ENCODE measurements around the gene ZNF511. TPM values are rescaled to one million over a fixed set of nuclear protein-coding genes. Genes with fewer than 3 reads are reported as not detected.
"Not testable (repeated sequence)": the region's sequence is repeated elsewhere in the genome, so short reads cannot be mapped to it uniquely, and the experiment has no call there.

ZNF511 gene
- total RNA-seq, 1 donor from 2014 or later: 51.9 TPM

DNA sequence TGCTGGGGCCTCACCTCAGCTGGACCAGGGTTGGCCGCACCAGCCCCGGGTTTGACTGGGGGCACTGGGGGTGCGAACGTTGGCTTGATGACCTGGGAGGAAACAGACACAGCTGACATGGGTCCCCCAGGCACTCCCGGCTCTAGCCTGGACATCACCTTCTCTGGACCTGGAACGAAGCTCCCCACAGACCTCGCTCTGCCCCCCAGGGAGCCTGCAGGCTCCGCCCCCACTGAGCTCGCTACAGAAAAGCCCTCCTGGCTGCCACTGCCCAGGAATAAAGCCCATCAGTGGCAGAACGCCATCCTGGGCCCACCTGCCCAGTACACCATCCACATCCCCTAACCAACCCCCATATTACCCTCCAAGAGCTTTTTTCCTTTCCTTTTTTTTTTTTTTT, 45.0 kb upstream of the ZNF511 start:
- TF ChIP-seq, protein P1, sequence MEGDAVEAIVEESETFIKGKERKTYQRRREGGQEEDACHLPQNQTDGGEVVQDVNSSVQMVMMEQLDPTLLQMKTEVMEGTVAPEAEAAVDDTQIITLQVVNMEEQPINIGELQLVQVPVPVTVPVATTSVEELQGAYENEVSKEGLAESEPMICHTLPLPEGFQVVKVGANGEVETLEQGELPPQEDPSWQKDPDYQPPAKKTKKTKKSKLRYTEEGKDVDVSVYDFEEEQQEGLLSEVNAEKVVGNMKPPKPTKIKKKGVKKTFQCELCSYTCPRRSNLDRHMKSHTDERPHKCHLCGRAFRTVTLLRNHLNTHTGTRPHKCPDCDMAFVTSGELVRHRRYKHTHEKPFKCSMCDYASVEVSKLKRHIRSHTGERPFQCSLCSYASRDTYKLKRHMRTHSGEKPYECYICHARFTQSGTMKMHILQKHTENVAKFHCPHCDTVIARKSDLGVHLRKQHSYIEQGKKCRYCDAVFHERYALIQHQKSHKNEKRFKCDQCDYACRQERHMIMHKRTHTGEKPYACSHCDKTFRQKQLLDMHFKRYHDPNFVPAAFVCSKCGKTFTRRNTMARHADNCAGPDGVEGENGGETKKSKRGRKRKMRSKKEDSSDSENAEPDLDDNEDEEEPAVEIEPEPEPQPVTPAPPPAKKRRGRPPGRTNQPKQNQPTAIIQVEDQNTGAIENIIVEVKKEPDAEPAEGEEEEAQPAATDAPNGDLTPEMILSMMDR (conservative IDR thresholded peaks at IDR 0.05): no peak
- no peak for DNase-seq (ENCODE audit: extremely low spot score, unreplicated experiment)
- no peaks in the 10 kb centered on the region for H3K9me3 Mint-ChIP-seq
- H3K27ac Mint-ChIP-seq: no peak overlapping the region
- peaks cover 5% of the 10 kb centered on the region for H3K4me1 Mint-ChIP-seq (ENCODE audit: unreplicated experiment)
- peaks cover 3% of the 10 kb centered on the region for H3K27me3 Mint-ChIP-seq
- H3K4me3 Mint-ChIP-seq: no peak overlapping the region
- H3K36me3 Mint-ChIP-seq: no peaks in the 10 kb centered on the region

DNA sequence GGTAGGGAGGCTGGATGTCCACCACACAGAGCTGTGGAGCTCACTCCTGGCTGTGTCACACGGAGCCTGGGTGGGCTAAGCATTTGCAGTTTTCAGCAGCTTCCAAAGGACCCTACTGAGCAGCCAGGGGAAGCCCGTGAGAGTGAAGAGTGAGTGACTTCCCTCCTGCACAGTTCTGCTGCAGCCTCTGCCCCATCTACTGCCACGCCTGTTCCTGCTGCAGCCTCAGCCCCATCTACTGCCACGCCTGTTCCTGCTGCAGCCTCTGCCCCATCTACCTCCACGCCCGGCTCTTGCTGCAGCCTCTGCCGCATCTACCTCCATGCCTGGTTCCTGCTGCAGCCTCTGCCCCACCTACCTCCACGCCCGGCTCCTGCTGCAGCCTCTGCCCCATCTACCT, 44.3 kb upstream of the ZNF511 start:
- DNase-seq (ENCODE audit: extremely low spot score, unreplicated experiment): no peak
- TF ChIP-seq, protein P1 (conservative IDR thresholded peaks at IDR 0.05): no peak
- H3K4me3 Mint-ChIP-seq: no peak overlapping the region
- no peaks in the 10 kb centered on the region for H3K36me3 Mint-ChIP-seq
- H3K4me1 Mint-ChIP-seq (ENCODE audit: unreplicated experiment): peaks cover 2% of the 10 kb centered on the region
- no peaks in the 10 kb centered on the region for H3K9me3 Mint-ChIP-seq
- no peaks in the 10 kb centered on the region for H3K27me3 Mint-ChIP-seq
- no peak overlapping the region for H3K27ac Mint-ChIP-seq

DNA sequence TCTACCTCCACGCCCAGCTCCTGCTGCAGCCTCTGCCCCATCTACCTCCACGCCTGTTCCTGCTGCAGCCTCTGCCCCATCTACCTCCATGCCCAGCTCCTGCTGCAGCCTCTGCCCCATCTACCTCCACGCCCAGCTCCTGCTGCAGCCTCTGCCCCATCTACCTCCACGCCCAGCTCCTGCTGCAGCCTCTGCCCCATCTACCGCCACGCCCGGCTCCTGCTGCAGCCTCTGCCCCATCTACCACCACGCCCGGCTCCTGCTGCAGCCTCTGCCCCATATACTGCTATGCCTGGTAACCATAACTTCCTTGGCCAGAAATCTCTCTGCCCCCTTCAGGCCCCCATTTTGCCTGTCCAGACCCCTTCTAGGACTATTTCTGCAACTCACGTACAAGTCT, 43.7 kb upstream of the ZNF511 start:
- DNase-seq (ENCODE audit: extremely low spot score, unreplicated experiment); H3K36me3 Mint-ChIP-seq; H3K4me1 Mint-ChIP-seq (ENCODE audit: unreplicated experiment); H3K27me3 Mint-ChIP-seq; H3K9me3 Mint-ChIP-seq; H3K4me3 Mint-ChIP-seq; H3K27ac Mint-ChIP-seq: not testable (repeated sequence)

DNA sequence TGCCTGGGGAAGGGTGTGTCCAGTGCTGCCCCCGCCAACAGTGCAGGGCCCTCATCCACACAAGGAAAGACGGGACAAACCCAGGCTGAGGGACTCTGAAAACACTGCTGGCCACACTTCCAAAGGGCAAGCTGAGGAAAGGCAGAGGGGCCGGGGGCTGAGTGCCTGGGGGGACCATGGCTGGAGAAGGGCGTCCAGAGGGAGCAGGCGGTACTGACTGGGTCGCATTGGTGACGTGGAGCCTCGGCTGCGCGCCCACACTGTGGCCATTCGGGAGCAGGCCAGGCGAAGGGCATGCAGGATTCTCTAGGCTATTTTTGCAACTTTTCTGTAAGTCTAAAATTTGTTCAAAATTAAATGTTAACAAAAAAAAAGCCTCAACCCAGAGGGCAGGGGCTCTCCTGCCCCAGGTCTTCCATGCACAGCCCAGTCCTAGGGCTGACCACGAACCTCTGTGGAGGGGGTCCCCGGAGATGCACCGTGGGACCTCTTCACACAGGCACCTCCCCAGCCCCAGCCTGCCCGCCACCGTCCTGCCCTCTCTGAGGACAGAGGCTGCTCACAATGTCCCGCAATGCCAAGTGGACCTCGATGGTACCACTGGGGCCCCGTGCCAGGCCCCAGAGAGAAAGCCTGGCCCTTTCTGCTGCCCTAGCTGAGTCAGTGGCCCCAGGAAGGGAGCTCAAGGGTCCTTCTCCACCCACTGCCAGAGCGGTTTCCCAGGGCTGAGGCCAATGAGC, 42.5 kb upstream of the ZNF511 start:
- Mint-ChIP-seq H3K4me1 (ENCODE audit: unreplicated experiment) (no peaks in the 10 kb centered on the region), H3K27me3 (no peaks in the 10 kb centered on the region), H3K36me3 (no peaks in the 10 kb centered on the region), H3K9me3 (no peaks in the 10 kb centered on the region), H3K4me3 (no peak overlapping the region), H3K27ac (no peak overlapping the region)
- TF ChIP-seq, protein P1 (conservative IDR thresholded peaks at IDR 0.05): no peak
- DNase-seq (ENCODE audit: extremely low spot score, unreplicated experiment): no peak

DNA sequence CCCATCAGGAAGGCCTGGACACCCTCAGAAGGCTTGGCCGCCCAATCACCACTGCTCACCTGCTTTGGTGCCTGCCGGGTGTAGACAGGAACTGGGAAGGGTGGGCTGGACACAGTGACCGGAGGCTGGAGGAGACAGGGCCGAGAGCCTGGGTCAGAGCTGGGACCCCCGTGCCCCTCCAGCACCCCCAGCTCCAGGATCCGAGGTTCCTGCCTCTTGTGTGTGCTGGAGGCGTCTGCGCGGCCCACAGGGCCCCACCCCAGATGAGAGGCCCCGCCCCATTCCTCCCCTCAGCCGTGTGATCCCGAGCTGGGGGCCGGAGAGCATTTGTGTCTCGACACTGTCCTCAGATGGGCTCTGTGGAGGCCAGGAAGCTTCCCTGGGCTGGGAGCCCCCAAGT, 41.4 kb upstream of the ZNF511 start:
- no peak for DNase-seq (ENCODE audit: extremely low spot score, unreplicated experiment)
- no peak overlapping the region for H3K4me3 Mint-ChIP-seq
- no peaks in the 10 kb centered on the region for H3K9me3 Mint-ChIP-seq
- no peaks in the 10 kb centered on the region for H3K4me1 Mint-ChIP-seq (ENCODE audit: unreplicated experiment)
- TF ChIP-seq, protein P1 (conservative IDR thresholded peaks at IDR 0.05): no peak
- H3K27me3 Mint-ChIP-seq: no peaks in the 10 kb centered on the region
- no peak overlapping the region for H3K27ac Mint-ChIP-seq
- H3K36me3 Mint-ChIP-seq: no peaks in the 10 kb centered on the region

DNA sequence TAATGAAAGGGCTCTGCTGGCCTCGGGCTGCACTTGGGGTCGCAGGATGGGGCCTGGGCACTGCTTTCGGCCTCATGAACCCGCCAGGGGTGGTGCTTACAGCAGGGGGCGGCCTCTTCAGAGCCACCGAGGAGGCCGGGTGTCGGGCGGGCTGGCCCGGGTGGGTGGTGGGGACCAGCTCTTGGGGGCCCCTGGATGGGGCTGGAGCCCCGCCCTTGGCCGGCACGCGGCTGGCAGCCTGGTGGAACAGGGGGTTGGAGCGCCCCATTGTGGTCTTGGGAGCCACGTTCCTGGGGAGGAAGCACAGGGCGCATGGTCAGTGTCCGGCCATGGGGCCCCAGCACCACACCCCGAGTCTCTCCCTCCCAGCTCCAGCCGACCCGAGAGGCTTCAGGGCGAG, 40.9 kb upstream of the ZNF511 start:
- Mint-ChIP-seq H3K4me1 (ENCODE audit: unreplicated experiment) (no peaks in the 10 kb centered on the region), H3K27me3 (no peaks in the 10 kb centered on the region), H3K27ac (no peak overlapping the region), H3K36me3 (no peaks in the 10 kb centered on the region), H3K9me3 (no peaks in the 10 kb centered on the region), H3K4me3 (no peak overlapping the region)
- no peak for DNase-seq (ENCODE audit: extremely low spot score, unreplicated experiment)
- TF ChIP-seq, protein P1 (conservative IDR thresholded peaks at IDR 0.05): no peak

Data from type B pancreatic cell (in vitro differentiated cells).